ENCODE results near the gene SND1. TPM values are rescaled to one million over a fixed set of nuclear protein-coding genes. Genes with fewer than 3 reads are reported as not detected.

SND1 gene
- total and polyA plus RNA-seq, 2 donors (not counting 1 experiment from before 2014, with no cell fraction given): 137 to 174 TPM

DNA sequence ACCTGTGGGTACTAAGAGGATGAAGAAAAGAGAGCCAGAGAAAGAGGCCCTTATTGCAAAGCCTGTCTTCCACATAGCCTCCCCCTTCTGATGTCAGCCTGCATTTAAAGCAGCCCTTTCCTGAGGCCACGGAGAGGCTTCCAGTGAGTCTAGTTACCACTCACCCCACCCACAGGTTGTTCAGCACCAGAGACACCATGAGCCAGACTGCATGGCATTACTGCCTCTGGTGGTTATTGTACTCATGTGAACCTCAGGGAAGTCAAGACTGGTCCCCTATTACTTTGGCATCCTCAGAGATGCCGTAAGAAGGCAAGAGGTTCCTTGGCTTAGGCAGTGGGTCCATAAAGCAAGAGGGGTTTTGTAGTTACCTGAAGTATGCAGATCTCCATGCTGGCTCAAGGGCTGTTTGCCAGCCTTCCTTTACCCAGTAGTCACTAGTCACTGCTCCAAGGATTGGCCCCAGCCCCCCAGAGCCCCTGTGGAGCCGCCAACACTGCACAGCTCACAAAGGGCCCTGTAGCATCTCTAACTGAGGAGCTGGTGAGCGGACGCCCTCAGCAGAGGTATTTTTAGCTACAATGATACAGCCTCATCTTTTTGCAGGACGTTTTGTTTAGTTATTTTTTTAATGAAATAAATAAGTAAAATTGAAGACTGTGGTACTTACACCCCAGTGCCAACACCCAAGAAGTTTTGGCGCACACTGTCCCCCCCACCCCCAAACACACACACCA lies 358.6 kb downstream of the SND1 start:
- H3K36me3 ChIP-seq (ENCODE audit: control insufficient read depth, insufficient read depth, low read length): no peaks in the 10 kb centered on the region
- no peaks in the 10 kb centered on the region for H4K20me1 ChIP-seq (ENCODE audit: control insufficient read depth, extremely low read depth, insufficient read depth, low read length)
- no peak overlapping the region for H3K27ac ChIP-seq (ENCODE audit: insufficient read depth, low read length)
- TF ChIP-seq EZH2 (IDR thresholded peaks at IDR 0.05; ENCODE audit: low read length, missing control alignments) (no peak), CTCF (conservative IDR thresholded peaks at IDR 0.05 in 1 of 2, IDR thresholded peaks at IDR 0.05 in 1 of 2; ENCODE audit: low read depth in 1 of 2, low read length in 2 of 2) (peak in 1 of 2 donors; percentile 15)
- H3K79me2 ChIP-seq (ENCODE audit: control insufficient read depth, insufficient read depth, low read length): no peaks in the 10 kb centered on the region
- no peak overlapping the region for H3K4me2 ChIP-seq (ENCODE audit: extremely low read depth, insufficient read depth, low read length)
- no peak overlapping the region for H3K9ac ChIP-seq (ENCODE audit: insufficient read depth, low read length)
- H3K27me3 ChIP-seq (ENCODE audit: control insufficient read depth, insufficient read depth, low read length): no peaks in the 10 kb centered on the region
- DNase-seq (ENCODE audit: low read depth in 2 of 2): no peak
- H3K4me1 ChIP-seq (ENCODE audit: control insufficient read depth, extremely low read depth, insufficient read depth, low read length): no peaks in the 10 kb centered on the region
- no peak overlapping the region for H3K4me3 ChIP-seq (replicated peaks in 1 of 4; ENCODE audit: control extremely low read depth in 1 of 4, insufficient read depth in 1 of 4, low read depth in 3 of 4, low read length in 4 of 4)
- no peaks in the 10 kb centered on the region for H3K9me3 ChIP-seq (ENCODE audit: control insufficient read depth, insufficient read depth, low read depth, low read length)
- no peak overlapping the region for H2AFZ ChIP-seq (ENCODE audit: low read length)

DNA sequence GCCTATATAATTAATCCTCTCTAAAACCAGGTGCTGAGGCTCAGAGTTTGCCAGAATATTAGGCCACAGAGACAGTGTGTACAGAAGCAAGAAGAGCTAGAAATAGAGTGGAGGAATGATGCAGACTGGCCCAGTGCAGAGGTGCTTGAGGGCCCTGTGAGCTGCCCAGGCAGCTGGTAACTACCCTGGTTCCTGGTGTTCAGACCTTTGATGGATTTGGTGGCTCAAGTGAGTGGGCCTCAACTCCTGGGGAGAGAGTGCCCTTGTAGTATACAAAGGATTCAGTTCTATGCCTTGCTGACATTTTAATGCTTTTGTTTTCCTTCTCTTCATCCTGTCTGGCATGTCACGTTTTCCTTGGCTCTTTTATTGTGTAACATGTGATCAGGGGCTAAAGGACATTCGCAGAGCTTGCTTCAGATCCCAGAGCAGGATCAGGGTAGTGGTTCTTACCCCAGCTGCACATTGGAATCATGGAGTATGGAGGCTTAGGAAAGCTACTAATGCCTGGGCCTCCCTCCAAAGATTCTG lies 359.2 kb downstream of the SND1 start:
- Histone ChIP-seq H4K20me1 (ENCODE audit: control insufficient read depth, extremely low read depth, insufficient read depth, low read length) (no peaks in the 10 kb centered on the region), H3K36me3 (ENCODE audit: control insufficient read depth, insufficient read depth, low read length) (no peaks in the 10 kb centered on the region), H3K4me2 (ENCODE audit: extremely low read depth, insufficient read depth, low read length) (no peak overlapping the region), H3K9ac (ENCODE audit: insufficient read depth, low read length) (no peak overlapping the region), H3K9me3 (ENCODE audit: control insufficient read depth, insufficient read depth, low read depth, low read length) (no peaks in the 10 kb centered on the region), H3K27ac (ENCODE audit: insufficient read depth, low read length) (no peak overlapping the region), H3K27me3 (ENCODE audit: control insufficient read depth, insufficient read depth, low read length) (no peaks in the 10 kb centered on the region), H3K4me3 (replicated peaks in 1 of 4; ENCODE audit: control extremely low read depth in 1 of 4, insufficient read depth in 1 of 4, low read depth in 3 of 4, low read length in 4 of 4) (no peak overlapping the region), H3K79me2 (ENCODE audit: control insufficient read depth, insufficient read depth, low read length) (no peaks in the 10 kb centered on the region), H3K4me1 (ENCODE audit: control insufficient read depth, extremely low read depth, insufficient read depth, low read length) (no peaks in the 10 kb centered on the region), H2AFZ (ENCODE audit: low read length) (no peak overlapping the region)
- DNase-seq (ENCODE audit: low read depth in 2 of 2): no peak
- TF ChIP-seq EZH2 (IDR thresholded peaks at IDR 0.05; ENCODE audit: low read length, missing control alignments) (no peak), CTCF (conservative IDR thresholded peaks at IDR 0.05 in 1 of 2, IDR thresholded peaks at IDR 0.05 in 1 of 2; ENCODE audit: low read depth in 1 of 2, low read length in 2 of 2) (no peak)

GRCh38 chr7:128014811-128015210 lies 362.8 kb downstream of the SND1 start:
- peak in 1 of 2 donors; percentile 52 for DNase-seq (ENCODE audit: low read depth in 2 of 2)
- H3K9ac ChIP-seq (ENCODE audit: insufficient read depth, low read length): no peak overlapping the region
- H3K36me3 ChIP-seq (ENCODE audit: control insufficient read depth, insufficient read depth, low read length): no peaks in the 10 kb centered on the region
- no peaks in the 10 kb centered on the region for H3K9me3 ChIP-seq (ENCODE audit: control insufficient read depth, insufficient read depth, low read depth, low read length)
- H3K4me1 ChIP-seq (ENCODE audit: control insufficient read depth, extremely low read depth, insufficient read depth, low read length): no peaks in the 10 kb centered on the region
- no peak overlapping the region for H3K4me3 ChIP-seq (replicated peaks in 1 of 4; ENCODE audit: control extremely low read depth in 1 of 4, insufficient read depth in 1 of 4, low read depth in 3 of 4, low read length in 4 of 4)
- no peak overlapping the region for H2AFZ ChIP-seq (ENCODE audit: low read length)
- no peaks in the 10 kb centered on the region for H3K27me3 ChIP-seq (ENCODE audit: control insufficient read depth, insufficient read depth, low read length)
- no peaks in the 10 kb centered on the region for H3K79me2 ChIP-seq (ENCODE audit: control insufficient read depth, insufficient read depth, low read length)
- H3K27ac ChIP-seq (ENCODE audit: insufficient read depth, low read length): no peak overlapping the region
- H3K4me2 ChIP-seq (ENCODE audit: extremely low read depth, insufficient read depth, low read length): no peak overlapping the region
- TF ChIP-seq EZH2 (IDR thresholded peaks at IDR 0.05; ENCODE audit: low read length, missing control alignments) (no peak), CTCF (conservative IDR thresholded peaks at IDR 0.05 in 1 of 2, IDR thresholded peaks at IDR 0.05 in 1 of 2; ENCODE audit: low read depth in 1 of 2, low read length in 2 of 2) (no peak)
- H4K20me1 ChIP-seq (ENCODE audit: control insufficient read depth, extremely low read depth, insufficient read depth, low read length): no peaks in the 10 kb centered on the region
